ENCODE results near the gene DPH1.
"Not testable (repeated sequence)": the region's sequence is repeated elsewhere in the genome, so short reads cannot be mapped to it uniquely, and the experiment has no call there.

The DPH1 gene

GRCh38 chr17:2004435-2004952 is 25.5 kb upstream of the DPH1 start:
- no peak for DNase-seq (ENCODE audit: insufficient read length, low spot score)
- FAIRE-seq: no peak

GRCh38 chr17:2008332-2009126 is 21.4 kb upstream of the DPH1 start:
- FAIRE-seq (no peak), DNase-seq (ENCODE audit: insufficient read length, low spot score) (no peak)

- FAIRE-seq (no peak), DNase-seq (ENCODE audit: insufficient read length, low spot score) (no peak)
Observed at GRCh38 chr17:2009737-2010136, 20.2 kb upstream of the DPH1 start.

GRCh38 chr17:2011411-2012371 is 18.3 kb upstream of the DPH1 start:
- DNase-seq (ENCODE audit: insufficient read length, low spot score) (no peak), FAIRE-seq (no peak)

GRCh38 chr17:2012499-2012898 is 17.5 kb upstream of the DPH1 start:
- FAIRE-seq (no peak), DNase-seq (ENCODE audit: insufficient read length, low spot score) (no peak)

GRCh38 chr17:2013220-2013993 is 16.5 kb upstream of the DPH1 start:
- FAIRE-seq: not testable (repeated sequence)

GRCh38 chr17:2013994-2014317 is 16.0 kb upstream of the DPH1 start:
- DNase-seq (ENCODE audit: insufficient read length, low spot score): no peak
- FAIRE-seq: no peak

More at GRCh38 chr17:2013220-2013993, 16.5 kb upstream of the DPH1 start:
- not testable (repeated sequence) for DNase-seq (ENCODE audit: insufficient read length, low spot score)

GRCh38 chr17:2015314-2015713 is 14.6 kb upstream of the DPH1 start:
- DNase-seq (ENCODE audit: insufficient read length, low spot score) (no peak), FAIRE-seq (no peak)

GRCh38 chr17:2016494-2016893 is 13.5 kb upstream of the DPH1 start:
- no peak for FAIRE-seq
- no peak for DNase-seq (ENCODE audit: insufficient read length, low spot score)

GRCh38 chr17:2017274-2017941 is 12.5 kb upstream of the DPH1 start:
- DNase-seq (ENCODE audit: insufficient read length, low spot score) (no peak), FAIRE-seq (no peak)

GRCh38 chr17:2018716-2019510 is 11.0 kb upstream of the DPH1 start:
- no peak for FAIRE-seq
- DNase-seq (ENCODE audit: insufficient read length, low spot score): no peak

GRCh38 chr17:2019723-2020122 is 10.2 kb upstream of the DPH1 start:
- FAIRE-seq: no peak
- no peak for DNase-seq (ENCODE audit: insufficient read length, low spot score)

- FAIRE-seq (no peak), DNase-seq (ENCODE audit: insufficient read length, low spot score) (no peak)
Observed at GRCh38 chr17:2020721-2021120, 9.2 kb upstream of the DPH1 start.

GRCh38 chr17:2022647-2023240 is 7.2 kb upstream of the DPH1 start:
- FAIRE-seq: no peak

GRCh38 chr17:2023256-2023655 is 6.7 kb upstream of the DPH1 start:
- FAIRE-seq (no peak), DNase-seq (ENCODE audit: insufficient read length, low spot score) (no peak)

More at GRCh38 chr17:2022647-2023240, 7.2 kb upstream of the DPH1 start:
- no peak for DNase-seq (ENCODE audit: insufficient read length, low spot score)

- FAIRE-seq: no peak
- DNase-seq (ENCODE audit: insufficient read length, low spot score): no peak
Observed at GRCh38 chr17:2023692-2024571, 6.0 kb upstream of the DPH1 start.

GRCh38 chr17:2024572-2025219 is 5.3 kb upstream of the DPH1 start:
- FAIRE-seq (no peak), DNase-seq (ENCODE audit: insufficient read length, low spot score) (no peak)

- FAIRE-seq (no peak), DNase-seq (ENCODE audit: insufficient read length, low spot score) (no peak)
Observed at GRCh38 chr17:2025220-2025621, 4.7 kb upstream of the DPH1 start, which contains the start of gene RTN4RL1. TSS of gene RTN4RL1 (minus strand) at chr17:2025334. CDS start at chr17:2024865, 469 bp downstream.

Measured in GM19239 (cell line).